GM18519 (cell line): ENCODE data around the gene ECSCR.
"Not testable (repeated sequence)": the region's sequence is repeated elsewhere in the genome, so short reads cannot be mapped to it uniquely, and the experiment has no call there.

Experiments
- ATAC-seq: cut with Tn5 transposase; IDR thresholded peaks from one replicate; pipeline ENCODE4 v1.9.1; 2021; ENCODE audit warnings: mild to moderate bottlenecking, moderate library complexity; ENCODE audit not compliant: unreplicated experiment, low FRiP score

Gene ECSCR

DNA sequence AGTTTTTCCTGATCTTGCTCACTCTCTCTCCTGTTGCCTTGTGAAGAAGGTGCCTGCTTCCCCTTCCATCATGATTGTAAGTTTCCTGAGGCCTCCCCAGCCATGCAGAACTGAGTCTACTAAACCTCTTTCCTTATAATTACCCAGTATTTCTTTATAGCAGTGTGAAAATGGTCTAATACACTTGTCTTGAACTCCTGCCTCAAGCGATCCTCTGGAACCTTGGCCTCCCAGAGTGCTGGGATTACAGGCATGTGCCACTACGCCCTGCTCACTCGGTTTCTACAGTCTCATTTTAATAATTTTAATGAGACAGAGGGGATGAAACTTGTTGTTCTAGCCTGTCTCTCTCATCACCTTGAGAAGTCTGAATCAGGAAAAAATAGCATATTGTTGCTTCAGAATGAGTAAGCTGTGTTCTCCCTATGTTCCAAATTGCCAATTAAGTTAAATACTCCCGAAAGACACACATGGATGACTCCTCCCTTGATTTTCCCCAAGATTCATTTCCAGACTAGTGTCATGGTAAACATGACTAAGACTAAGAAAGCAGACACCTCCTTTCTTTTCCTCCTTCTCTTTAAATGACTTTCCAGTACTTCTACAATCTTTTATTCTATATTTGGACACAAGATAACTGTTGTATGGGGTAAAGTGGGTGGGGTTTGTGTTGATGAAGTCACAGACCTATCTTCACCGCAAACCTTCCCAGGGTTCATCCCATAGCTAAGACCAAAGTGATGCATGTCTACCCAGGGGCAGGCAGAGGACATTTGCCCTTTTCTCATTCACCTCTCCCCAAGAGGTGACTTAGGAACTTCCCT is 15.4 kb downstream of the ECSCR start:
- no peak for ATAC-seq

DNA sequence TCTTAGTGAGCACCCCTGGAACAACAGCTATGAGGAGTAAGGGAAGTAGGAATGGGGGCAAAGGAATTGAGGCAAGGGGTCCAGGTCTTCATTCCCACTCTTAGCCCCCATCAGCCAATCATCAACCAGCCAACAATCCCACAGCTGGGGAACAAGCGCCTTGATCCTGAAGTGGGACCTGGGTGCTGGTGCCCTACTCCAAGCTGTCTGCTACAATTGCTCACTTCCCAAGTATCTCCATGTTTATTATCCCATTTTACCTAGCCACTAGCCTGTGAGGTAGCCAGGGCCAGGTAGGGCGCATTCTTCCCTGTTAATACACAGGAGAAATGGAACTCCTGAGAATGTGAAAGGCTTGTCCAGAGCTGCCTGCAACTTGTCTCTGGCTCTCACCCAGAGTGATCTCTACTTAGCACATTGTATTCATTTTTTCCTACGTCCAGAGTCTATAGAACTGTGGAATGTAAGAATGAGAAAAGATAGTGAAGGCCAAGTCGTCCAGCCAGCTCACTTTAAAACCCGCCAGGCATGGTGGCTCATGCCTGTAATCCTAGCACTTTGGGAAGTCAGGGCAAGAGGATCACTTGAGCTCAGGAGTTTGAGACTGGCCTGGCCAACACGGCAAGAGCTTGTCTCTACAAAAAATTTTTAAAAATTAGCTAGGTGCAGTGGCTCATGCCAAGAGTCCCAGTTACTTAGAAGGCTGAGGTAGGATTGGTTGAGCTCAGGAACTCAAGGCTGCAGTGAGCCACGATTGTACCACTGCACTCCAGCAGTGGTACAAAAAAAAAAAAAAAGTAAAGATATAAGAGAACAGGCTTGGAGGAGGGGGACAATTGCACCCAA is 17.0 kb downstream of the ECSCR start:
- ATAC-seq, result no peak

DNA sequence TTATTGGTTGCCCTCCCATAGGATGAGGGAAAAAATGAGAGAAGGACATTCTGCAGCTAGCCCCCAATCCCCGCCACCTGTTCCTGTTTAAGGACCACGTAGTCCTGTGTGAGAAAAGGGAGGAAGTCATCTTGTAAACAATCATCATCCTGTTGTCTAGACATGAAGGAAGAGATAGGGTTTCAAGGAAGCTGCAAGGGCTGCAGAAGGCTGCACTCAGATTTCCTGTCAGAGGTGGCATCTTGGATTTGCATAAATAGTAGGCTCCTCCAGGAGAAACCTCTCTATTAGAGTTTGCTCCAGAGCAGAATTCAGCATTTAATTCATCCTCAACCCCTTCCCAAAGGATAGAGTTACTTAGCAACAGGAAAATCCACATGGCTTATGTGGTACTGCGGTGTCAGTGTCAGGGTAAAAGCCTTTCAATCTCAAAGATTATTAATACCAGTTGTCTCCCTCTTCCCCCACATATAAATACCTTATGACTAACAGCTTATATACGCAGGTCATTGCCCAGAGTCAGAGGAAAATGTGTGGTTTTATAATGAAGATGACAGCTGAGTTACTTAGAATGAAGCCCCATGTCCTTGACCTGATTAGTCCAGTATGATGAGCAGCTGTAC is 18.6 kb downstream of the ECSCR start:
- no peak for ATAC-seq

DNA sequence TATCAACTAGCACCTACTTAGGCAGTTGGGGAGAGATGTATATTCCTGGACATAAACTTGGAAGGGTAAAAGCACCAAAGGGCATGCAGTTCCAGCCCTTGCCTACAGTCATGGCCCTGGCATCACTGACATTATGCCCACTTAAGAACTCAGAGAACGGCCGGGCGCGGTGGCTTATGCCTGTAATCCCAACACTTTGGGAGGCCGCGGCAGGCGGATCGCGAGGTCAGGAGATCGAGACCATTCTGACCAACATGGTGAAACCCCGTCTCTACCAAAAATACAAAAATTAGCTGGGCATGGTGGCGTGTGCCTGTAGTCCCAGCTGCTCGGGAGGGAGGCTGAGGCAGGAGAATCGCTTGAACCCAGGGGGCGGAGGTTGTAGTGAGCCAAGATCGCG is 22.1 kb downstream of the ECSCR start:
- not testable (repeated sequence) for ATAC-seq

DNA sequence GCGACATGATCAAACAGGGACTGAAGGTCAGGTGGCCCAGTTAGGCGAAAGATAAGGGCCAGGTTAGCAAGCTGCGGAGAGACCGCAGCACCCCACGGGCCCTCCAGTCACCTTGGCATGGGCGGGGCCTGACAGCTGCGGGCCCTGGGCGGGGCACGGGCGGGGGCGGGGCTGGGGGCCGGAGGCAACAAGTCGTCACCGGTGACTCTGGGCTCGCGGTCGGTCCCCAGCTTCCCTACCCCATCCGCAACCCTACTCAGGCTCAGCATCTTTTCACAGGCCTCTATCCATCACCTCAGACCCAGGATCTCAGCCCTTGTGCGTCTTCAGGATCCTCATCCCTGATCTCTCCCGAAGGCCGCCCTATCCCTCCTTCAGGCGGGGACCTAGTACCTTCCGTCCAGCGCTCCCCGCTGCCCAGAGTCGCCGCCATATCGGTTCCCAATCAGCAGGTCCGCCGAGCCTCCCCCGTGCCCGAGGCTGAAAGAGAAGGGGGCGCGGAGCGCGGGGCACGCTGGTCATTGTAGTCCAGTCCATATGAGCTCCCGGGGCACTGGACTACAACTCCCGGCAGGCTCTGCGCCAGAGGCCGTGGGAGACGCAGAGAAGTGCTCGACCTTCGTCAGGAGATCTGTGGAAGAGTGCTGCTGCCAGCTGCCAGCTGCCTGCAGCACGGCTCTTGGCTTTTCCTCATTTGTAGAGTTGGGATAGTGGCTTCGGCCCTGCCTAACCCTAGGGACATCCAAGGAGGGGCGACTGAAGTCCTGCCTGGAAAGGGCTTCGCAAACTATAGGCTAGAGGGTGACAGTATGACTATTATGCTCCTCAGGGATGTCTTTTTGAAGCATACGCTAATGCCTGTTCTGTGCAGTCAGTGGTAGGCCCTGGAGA is 23.3 kb downstream of the ECSCR start, which contains the start of gene DNAJC18:
Gene DNAJC18 (minus strand): TSS at position 513 of the 891 bp plus-strand sequence. CDS start 80 bp downstream, at position 433.
- peak; percentile 69 for ATAC-seq

DNA sequence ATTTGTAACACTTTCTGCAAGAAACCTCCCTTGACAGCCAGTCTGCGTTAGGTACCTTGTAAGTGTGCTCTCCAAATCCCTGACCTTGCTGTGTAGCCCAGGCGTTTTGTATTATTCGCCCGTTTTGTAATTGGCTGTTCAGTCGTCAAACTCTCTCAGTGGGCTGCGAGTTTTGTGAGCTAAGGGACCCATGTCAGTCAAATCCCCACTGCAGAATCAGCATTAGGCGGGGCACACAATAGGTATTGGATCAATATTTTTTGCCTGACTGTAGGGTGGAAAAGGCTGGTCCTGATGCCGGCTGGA is 23.9 kb downstream of the ECSCR start:
- peak; percentile 4 for ATAC-seq

DNA sequence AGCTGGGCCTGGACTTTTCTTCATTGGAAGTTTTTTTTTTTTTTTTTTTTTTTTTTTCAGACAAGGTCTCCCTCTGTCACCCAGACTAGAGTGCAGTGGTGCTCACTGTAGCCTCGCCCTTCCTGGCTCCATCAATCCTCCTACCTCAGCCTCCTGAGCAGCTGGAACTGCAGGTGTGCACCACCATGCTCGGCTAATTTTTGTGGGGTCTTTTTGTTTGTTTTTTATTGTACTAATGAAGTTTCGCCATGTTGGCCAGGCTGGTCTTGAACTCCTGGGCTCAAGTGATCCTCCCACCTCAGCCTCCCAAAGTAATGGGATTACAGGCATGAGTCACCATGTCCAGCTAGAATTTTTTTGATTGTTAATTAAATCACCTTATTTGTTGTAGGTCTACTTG is 26.9 kb downstream of the ECSCR start:
- no peak for ATAC-seq

DNA sequence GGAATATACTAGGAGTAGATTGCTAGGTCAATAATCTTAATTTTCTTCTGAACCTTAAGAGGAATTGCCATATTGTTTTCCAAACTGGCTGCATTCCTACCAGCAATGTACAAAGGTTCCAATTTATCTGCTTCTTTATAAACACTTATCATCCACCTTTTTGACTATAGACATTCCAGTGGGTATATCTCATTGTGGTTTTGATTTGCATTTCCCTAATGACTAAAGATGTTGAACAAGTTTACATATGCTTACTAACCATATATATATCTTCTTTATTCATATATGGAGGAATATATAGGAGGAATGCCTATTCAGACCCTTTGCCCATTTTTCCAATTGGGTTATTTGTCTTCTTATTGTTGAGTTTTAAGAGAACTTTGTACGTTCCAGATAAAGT is 30.8 kb downstream of the ECSCR start:
- ATAC-seq, result no peak

DNA sequence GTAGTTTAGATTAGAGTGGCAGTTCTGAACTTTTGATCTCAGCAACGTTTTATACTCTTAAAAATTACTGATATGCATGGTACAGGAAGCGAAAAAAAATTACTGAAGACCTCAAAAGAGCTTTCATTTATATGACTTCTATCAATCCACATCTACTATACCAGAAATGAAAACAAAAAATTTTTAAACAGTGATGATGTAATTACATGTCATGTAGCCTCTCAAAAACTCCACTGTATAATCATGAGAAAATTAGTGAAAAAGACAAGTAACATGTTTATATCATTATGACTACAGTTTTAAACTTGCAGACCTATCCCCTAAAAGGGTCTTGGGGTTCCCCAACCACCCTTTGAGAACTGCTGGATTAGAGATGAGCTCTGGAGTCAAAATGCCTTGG is 32.5 kb downstream of the ECSCR start:
- no peak for ATAC-seq

DNA sequence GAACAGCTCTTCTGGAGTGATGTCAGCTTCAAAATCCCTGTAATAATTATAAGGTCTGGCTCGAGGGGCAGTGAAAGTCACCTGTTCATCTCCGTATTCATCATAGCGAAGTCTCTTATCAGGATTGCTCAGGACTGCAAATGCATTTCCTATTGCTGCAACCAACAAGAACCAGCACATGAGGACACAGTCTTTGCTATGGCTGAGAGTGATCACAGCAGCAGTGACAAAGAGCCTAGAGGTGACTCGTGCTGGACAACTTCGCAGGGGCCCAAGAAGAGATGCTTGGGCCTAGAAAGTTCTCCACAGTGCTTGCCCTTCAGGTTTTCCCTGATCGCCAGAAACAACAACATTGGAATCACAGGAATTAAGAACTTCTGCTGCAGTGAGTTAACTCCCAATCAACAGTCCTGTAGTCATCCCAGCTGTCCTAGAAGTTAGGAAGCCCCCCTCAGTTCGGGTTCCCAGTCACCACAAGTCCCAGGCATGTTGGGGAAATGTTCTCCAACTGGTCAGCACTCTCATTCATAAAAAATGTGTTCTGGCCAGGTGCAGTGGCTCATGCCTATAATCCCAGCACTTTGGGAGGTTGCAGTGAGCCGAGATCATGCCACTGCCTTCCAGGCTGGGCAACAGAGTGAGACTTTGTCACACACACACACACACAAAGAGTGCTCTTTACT is 36.2 kb downstream of the ECSCR start:
- no peak for ATAC-seq

DNA sequence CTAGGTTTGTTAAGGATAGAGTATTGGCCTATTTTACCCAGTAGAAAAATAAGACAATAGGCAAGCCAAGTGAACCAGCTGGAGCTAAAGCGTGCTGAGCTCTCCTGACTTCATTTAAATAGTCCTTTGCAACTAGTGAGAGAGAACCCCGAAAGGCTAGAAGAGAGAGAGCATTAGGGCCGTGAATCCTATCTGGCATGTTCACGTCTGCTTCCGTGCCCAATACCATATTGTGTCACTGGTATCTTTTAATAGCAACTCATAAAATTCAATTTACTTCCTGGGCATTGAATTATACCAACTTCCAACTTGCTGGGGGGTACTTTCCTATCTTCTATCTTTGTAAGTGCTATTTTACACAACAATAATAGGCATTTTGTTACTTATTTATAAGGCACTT is 37.0 kb downstream of the ECSCR start:
- no peak for ATAC-seq

DNA sequence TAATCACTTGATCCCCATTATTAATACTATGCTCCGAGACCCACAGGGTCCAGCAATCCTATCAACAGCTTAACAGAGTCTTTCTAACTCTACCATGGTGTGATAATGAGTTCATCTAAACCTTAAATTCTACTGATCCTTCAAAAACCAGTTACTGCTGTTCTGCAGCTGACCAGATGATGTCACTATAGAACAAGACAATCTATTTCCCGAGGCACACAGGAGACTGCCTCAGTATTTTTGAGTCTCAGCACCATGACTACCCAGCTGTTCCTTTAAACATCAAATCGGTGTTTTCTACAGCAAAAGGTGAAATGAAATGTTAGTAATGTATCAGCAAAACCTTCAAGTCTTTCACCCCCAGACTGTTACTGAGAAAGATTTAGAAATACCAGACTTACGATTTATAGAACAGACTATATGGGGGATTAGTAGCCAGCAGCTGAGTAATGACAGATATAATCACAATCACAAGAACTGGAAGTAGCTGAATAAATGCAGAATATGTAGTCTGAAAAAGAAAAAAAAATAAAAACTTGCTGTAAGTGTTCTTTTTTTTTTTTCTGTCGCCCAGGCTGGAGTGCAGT is 40.1 kb downstream of the ECSCR start:
- no peak for ATAC-seq

DNA sequence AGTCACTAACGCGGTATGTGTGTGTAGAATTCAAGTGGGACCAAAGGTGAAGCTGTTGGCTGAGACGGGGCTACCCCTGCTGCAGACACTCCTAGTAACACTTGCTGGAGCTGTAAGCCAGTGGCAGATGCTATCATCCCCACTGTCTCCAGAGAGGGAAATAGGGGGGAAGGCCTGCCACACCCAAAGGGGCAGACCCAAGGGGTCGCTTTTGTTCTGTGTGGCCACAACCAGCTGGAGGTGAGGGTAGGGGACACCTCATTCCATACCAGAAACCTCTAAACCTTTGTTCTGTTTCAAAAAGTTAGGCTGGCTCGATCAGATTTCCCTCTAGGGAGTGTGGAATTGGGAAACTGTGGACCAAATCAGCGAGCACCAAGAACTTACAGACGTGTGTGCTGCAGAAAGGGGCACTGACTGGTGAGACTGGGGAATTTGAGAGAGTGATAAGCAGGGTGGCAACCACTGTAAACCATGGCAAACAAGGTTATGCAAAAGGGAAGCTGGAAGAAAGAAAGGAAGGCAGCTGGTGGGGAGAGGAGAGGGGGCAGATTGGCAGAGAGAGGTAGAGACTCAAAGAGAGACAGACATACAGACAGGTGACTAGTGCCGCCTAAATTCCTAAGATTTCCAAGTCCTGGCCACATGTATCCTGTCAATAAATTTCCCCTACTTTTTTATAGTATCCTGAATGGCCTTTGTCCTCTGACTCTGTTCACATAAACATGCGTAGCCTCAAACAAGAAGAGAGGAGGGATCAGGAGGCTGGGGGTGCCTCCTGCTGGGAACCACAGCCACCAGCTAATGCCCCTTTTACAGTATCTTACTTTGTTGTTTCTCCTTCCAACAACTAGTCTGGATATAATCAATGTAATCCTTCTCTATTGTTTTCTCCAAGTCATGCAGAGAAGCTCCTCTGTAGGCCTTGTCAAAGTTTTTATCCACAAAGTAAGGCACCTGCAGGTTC is 43.0 kb downstream of the ECSCR start:
- no peak for ATAC-seq

DNA sequence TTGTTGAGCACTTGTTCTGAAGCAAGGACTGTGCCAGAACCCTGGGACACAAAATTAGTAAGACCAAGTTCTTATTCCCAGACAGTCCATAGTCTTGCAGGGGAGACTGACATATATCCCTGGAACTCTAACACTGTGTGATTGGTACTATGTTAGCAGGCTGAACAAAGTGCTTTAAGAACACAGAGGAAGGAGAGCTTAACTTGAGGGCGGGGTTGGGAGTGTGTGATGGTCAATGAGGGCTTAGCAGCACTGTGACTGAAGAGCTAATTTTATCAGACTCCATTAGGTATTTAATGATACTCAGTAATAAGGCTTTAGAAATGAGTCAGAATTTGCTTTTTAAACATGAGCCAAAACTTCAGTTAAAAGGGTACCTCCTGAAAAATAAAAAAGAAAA is 43.8 kb downstream of the ECSCR start:
- no peak for ATAC-seq

DNA sequence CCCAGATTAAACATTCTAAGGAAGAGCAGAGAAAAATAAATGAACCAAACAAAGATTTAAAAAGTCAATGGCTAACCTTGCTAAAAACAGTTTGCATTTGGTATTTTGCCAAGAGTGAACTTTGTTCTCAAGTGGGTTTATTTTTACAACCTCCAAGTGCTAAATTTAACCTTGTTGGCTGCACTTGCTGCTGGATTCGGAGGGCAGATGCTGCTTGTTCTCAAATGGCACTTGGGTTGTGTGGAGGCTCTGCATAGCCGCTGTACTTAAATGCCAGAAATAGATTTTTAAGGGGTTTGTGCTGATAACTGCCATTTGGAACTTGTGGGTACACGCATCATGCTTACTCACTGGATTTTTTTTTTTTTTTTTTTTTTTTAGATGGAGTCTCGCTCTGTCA is 45.3 kb downstream of the ECSCR start:
- no peak for ATAC-seq

DNA sequence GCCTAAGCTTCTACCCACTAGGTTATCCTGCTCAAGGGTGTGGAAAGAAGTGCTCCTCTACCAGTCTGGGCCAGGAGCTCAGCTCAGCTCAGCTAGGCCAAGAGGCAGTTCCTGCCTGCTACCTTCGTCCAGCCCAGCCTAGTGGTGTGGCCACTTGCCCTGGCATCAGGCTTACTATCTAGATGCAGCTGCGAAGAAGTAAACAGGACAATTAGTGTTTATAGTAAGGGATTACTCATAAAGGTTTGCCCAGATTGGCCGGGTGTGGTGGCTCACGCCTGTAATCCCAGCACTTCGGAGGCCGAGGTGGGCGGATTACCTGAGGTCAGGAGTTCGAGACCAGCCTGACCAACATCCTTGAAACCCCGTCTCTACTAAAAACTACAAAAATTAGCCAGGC is 45.9 kb downstream of the ECSCR start:
- no peak for ATAC-seq

DNA sequence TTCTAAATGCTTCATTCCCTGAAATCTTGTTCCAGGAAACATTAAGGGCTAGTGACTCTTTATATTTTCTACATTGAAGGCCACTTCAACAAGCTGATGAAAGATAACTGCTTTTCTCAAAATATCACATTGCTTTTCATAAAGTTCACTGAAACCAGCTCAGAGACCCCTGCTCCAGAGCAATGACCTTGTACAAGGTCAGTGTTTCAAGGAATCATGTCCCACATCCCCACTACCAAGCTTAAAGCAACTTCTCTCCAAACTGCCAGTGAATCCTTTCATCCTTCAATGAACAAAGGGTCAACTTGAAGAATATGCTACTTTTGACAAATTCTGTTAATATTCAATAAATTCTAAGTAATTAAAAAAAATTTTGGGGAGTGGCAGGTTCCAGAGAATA is 46.7 kb downstream of the ECSCR start:
- ATAC-seq, result no peak

DNA sequence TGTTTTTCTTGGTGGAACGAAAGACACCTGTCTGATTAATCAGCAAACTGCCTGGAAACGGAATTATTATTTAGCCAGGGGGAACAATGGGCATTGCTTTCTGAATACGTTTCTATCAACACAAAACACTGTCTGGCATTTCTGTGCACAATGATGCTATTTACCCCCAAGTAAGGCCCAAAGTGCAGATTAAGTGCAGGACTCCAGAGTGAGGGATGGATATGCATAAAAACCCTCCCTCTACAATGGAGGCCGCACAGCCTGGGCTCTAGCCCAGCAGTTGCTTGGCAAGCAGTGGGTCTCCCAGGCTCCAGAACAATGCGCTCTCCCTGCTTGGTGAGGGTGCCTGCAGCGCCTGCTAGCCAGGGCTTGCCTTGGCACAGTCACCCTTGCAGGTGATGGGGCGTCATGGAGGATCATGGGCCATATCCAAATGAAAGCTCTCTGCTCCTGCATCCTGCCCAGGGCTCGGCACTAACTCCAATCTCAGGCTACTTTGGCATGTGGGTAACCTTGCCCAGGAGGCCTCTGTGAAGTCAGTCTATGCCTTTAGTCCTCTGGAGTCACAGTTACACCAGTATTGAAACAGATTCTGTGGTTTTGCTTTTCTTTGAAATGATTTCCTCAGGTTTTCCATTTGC is 47.2 kb downstream of the ECSCR start:
- no peak for ATAC-seq
